Mesendoderm (in vitro differentiated cells): ENCODE results near the gene UTY.
A peak's percentile ranks its signal among the peaks of the same experiment; 100 is the strongest.

Source experiments
- DNase-seq: peaks from one replicate; pipeline ENCODE4 v3.0.0; 2013
- H2AK5ac ChIP-seq: 2 replicates; pipeline ENCODE4 v1.6.1; 2013; ENCODE audit warnings: low read length, inconsistent platforms
- H2BK120ac ChIP-seq: 2 replicates; pipeline ENCODE4 v1.6.1; 2013; ENCODE audit warnings: low read depth, mild to moderate bottlenecking, low read length, moderate library complexity, mixed read lengths
- H2BK15ac ChIP-seq: replicated peaks from 2 replicates; pipeline ENCODE4 v1.6.1; 2013; ENCODE audit warnings: low read depth, mild to moderate bottlenecking, moderate library complexity
- H2BK5ac ChIP-seq: 2 replicates; pipeline ENCODE4 v1.6.1; 2013; ENCODE audit warnings: low read length, inconsistent platforms
- H3K18ac ChIP-seq: 2 replicates; pipeline ENCODE4 v1.6.1; 2013; ENCODE audit warnings: mild to moderate bottlenecking, low read length, mixed read lengths
- H3K23ac ChIP-seq: one replicate; pipeline ENCODE4 v1.6.1; 2013; ENCODE audit warnings: low read length
- H3K27ac ChIP-seq: 2 replicates; pipeline ENCODE4 v1.5.1; 2013; ENCODE audit warnings: low read depth, mild to moderate bottlenecking, inconsistent platforms, low read length, moderate library complexity
- H3K27me3 ChIP-seq: 2 replicates; pipeline ENCODE4 v1.6.1; 2013; ENCODE audit warnings: low read length, control low read depth, mild to moderate bottlenecking, inconsistent platforms; ENCODE audit not compliant: insufficient read depth, poor library complexity
- H3K36me3 ChIP-seq: 2 replicates; pipeline ENCODE4 v1.6.1; 2013; ENCODE audit warnings: low read length, inconsistent platforms; ENCODE audit not compliant: control insufficient read depth, insufficient read depth
- H3K4ac ChIP-seq: one replicate; pipeline ENCODE4 v1.6.1; 2013; ENCODE audit warnings: low read depth, mild to moderate bottlenecking, low read length, moderate library complexity
- H3K4me1 ChIP-seq: 2 replicates; pipeline ENCODE4 v1.6.1; 2013; ENCODE audit warnings: low read depth, low read length, inconsistent platforms; ENCODE audit not compliant: control insufficient read depth
- H3K4me2 ChIP-seq: 2 replicates; pipeline ENCODE4 v1.6.1; 2013; ENCODE audit warnings: low read length
- H3K4me3 ChIP-seq: 2 replicates; pipeline ENCODE4 v1.5.1; 2013; ENCODE audit warnings: mild to moderate bottlenecking, low read length
- H3K56ac ChIP-seq: one replicate; pipeline ENCODE4 v1.6.1; 2013; ENCODE audit warnings: low read length
- H3K79me1 ChIP-seq: 2 replicates; pipeline ENCODE4 v1.6.1; 2013; ENCODE audit warnings: low read length, inconsistent platforms
- H3K79me2 ChIP-seq: 2 replicates; pipeline ENCODE4 v1.6.1; 2013; ENCODE audit warnings: mild to moderate bottlenecking, low read length; ENCODE audit not compliant: control insufficient read depth, insufficient read depth
- H3K9ac ChIP-seq: 2 replicates; pipeline ENCODE4 v1.6.1; 2013; ENCODE audit warnings: low read length, inconsistent platforms
- H4K5ac ChIP-seq: one replicate; pipeline ENCODE4 v1.6.1; 2013; ENCODE audit warnings: low read length
- H4K8ac ChIP-seq: one replicate; pipeline ENCODE4 v1.6.1; 2013; ENCODE audit warnings: low read depth, mild to moderate bottlenecking, control low read depth, low read length, moderate library complexity
- WGBS: extraction: QIAGEN DNeasy Blood & Tissue Kit; methylation state at CpG from one replicate; pipeline ENCODE4 v1.1.7; 2013; ENCODE audit warnings: low lambda C conversion rate, missing lambda C conversion rate; ENCODE audit not compliant: insufficient coverage; ENCODE audit errors: extremely low coverage; 5-methylcytosine and 5-hydroxymethylcytosine counted together

Gene UTY

DNA sequence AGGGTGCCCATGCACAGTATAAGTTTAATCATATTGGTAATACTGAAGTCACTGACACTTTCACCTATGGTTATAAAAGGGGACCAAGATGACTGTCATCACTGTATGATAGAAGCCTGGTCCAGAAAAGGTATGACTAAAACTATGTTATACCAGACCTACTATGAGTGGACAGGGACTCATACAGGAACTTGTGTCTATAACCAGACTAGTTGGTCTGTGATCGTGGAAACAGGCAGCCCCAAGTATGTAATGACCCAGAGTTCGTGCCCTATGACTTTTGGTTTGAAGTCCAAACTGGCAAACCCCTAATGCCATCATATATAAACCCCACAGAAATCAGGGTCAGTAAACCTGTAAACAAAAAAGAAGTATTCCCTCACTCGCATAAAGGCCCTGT, 134.3 kb downstream of the UTY start:
- Histone ChIP-seq H3K9ac (no peak overlapping the region), H3K4ac (no peak overlapping the region), H2BK5ac (no peak overlapping the region), H2BK120ac (no peak overlapping the region), H3K27ac (no peak overlapping the region), H3K4me1 (no peaks in the 10 kb centered on the region), H3K23ac (no peak overlapping the region), H2AK5ac (no peak overlapping the region), H2BK15ac (no peak overlapping the region), H3K56ac (no peak overlapping the region), H3K79me2 (no peaks in the 10 kb centered on the region), H3K4me3 (no peak overlapping the region), H3K36me3 (no peaks in the 10 kb centered on the region), H3K27me3 (no peaks in the 10 kb centered on the region), H3K79me1 (no peaks in the 10 kb centered on the region), H4K8ac (no peak overlapping the region), H3K4me2 (no peak overlapping the region), H4K5ac (no peak overlapping the region), H3K18ac (no peak overlapping the region)
- DNase-seq, result no peak
- no CpG with 5 or more reads among the region's 3 CpGs for WGBS

- H2AK5ac ChIP-seq, result no peak overlapping the region
- peak; percentile 42 for DNase-seq
- no CpG with 5 or more reads among the region's 8 CpGs for WGBS
Observed at GRCh38 chrY:13343307-13343946, 136.4 kb downstream of the UTY start.

DNA sequence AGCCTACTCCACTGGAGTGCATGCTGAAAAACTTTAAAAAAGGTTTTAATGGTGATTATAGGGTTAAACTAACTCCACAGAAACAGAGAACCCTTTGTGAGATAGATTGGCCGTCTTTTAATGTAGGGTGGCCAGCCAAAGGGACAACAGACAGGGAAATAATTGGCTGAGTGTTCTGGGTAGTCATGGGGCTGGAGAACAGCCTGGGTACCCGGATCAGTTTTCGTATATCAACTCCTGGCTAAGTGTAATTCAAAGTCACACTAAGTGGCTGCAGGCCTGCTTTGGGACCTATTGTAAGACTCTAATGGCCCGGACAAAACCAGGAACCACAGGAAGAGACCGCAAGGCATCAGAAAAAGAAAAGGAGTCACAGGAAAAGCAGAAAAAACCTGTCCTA, 139.9 kb downstream of the UTY start:
- no peak overlapping the region for H3K4me3 ChIP-seq
- H2AK5ac ChIP-seq, result no peak overlapping the region
- no peak overlapping the region for H2BK120ac ChIP-seq
- no peaks in the 10 kb centered on the region for H3K79me1 ChIP-seq
- H3K27ac ChIP-seq, result no peak overlapping the region
- H3K79me2 ChIP-seq, result no peaks in the 10 kb centered on the region
- H3K56ac ChIP-seq, result no peak overlapping the region
- no peaks in the 10 kb centered on the region for H3K27me3 ChIP-seq
- no peaks in the 10 kb centered on the region for H3K36me3 ChIP-seq
- no CpG with 5 or more reads among the region's 5 CpGs for WGBS
- DNase-seq, result no peak
- no peak overlapping the region for H3K9ac ChIP-seq
- H2BK5ac ChIP-seq, result no peak overlapping the region
- no peak overlapping the region for H4K8ac ChIP-seq
- no peak overlapping the region for H4K5ac ChIP-seq
- H3K23ac ChIP-seq, result no peak overlapping the region
- no peak overlapping the region for H2BK15ac ChIP-seq
- no peaks in the 10 kb centered on the region for H3K4me1 ChIP-seq
- no peak overlapping the region for H3K4ac ChIP-seq
- H3K4me2 ChIP-seq, result no peak overlapping the region
- H3K18ac ChIP-seq, result no peak overlapping the region

More at GRCh38 chrY:13343307-13343946, 136.4 kb downstream of the UTY start:
- Histone ChIP-seq H3K36me3 (no peaks in the 10 kb centered on the region), H3K27me3 (no peaks in the 10 kb centered on the region), H3K9ac (no peak overlapping the region), H3K4ac (no peak overlapping the region), H3K23ac (no peak overlapping the region), H3K27ac (no peak overlapping the region), H3K4me3 (no peak overlapping the region), H3K56ac (no peak overlapping the region), H3K79me1 (no peaks in the 10 kb centered on the region), H3K4me2 (no peak overlapping the region), H4K5ac (no peak overlapping the region), H2BK15ac (no peak overlapping the region), H3K18ac (no peak overlapping the region), H3K4me1 (no peaks in the 10 kb centered on the region), H3K79me2 (no peaks in the 10 kb centered on the region), H2BK120ac (no peak overlapping the region), H2BK5ac (no peak overlapping the region), H4K8ac (no peak overlapping the region)

DNA sequence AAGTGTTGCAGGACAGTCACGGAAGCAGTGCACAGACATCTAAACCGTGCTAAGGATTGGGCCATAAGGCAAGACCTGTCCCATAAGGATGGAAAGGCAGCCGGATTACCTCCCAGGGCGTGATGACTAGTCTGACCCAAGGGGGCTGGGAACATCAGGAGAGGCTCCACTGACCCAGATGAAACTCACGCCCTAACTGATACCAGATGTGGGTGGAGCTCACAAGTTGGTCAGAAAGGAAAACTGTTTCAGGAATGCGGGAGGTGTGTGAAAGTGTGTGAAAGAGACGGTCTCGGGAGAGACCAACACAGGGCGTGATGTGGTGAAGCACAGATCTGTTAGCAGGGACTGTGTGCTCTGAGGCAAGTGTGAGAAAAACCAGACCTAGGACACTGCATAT, 140.5 kb downstream of the UTY start:
- H4K8ac ChIP-seq, result no peak overlapping the region
- no peak overlapping the region for H3K56ac ChIP-seq
- no peak overlapping the region for H2BK15ac ChIP-seq
- H4K5ac ChIP-seq, result no peak overlapping the region
- peak; percentile 34 for DNase-seq
- no peak overlapping the region for H2BK5ac ChIP-seq
- no peak overlapping the region for H3K4me2 ChIP-seq
- no peaks in the 10 kb centered on the region for H3K4me1 ChIP-seq
- H2BK120ac ChIP-seq, result no peak overlapping the region
- no peaks in the 10 kb centered on the region for H3K79me2 ChIP-seq
- no peak overlapping the region for H3K4me3 ChIP-seq
- no CpG with 5 or more reads among the region's 9 CpGs for whole genome bisulfite sequencing
- H2AK5ac ChIP-seq, result no peak overlapping the region
- no peak overlapping the region for H3K9ac ChIP-seq
- H3K36me3 ChIP-seq, result no peaks in the 10 kb centered on the region
- no peaks in the 10 kb centered on the region for H3K79me1 ChIP-seq
- H3K18ac ChIP-seq, result no peak overlapping the region
- H3K27ac ChIP-seq, result no peak overlapping the region
- no peaks in the 10 kb centered on the region for H3K27me3 ChIP-seq
- H3K4ac ChIP-seq, result no peak overlapping the region
- H3K23ac ChIP-seq, result no peak overlapping the region

DNA sequence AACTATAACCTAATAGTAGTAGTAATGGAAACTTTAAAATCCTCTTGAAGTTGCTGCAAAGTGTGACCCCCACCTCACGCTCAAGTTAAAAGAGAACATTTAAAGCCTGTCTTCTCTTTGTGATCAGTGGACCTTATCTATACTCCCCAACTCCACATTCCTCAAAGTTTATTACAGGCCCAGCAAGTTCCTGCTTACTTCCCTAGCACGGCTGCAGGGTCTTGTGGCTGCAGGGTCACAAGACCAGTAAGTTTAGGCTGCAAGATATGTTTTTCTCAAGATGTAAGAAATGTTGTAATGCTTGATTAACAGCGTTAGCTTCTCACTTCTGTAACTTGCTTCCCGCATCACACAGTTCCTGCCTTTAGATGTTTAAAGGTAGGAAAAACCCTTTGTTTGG, 141.1 kb downstream of the UTY start:
- Histone ChIP-seq H2AK5ac (no peak overlapping the region), H3K56ac (no peak overlapping the region), H3K27ac (no peak overlapping the region), H3K4ac (no peak overlapping the region), H3K79me1 (no peaks in the 10 kb centered on the region), H3K9ac (no peak overlapping the region), H2BK5ac (no peak overlapping the region), H3K23ac (no peak overlapping the region), H3K4me3 (no peak overlapping the region), H3K18ac (no peak overlapping the region), H3K4me2 (no peak overlapping the region), H3K27me3 (no peaks in the 10 kb centered on the region), H4K8ac (no peak overlapping the region), H3K79me2 (no peaks in the 10 kb centered on the region), H2BK120ac (no peak overlapping the region), H2BK15ac (no peak overlapping the region), H3K36me3 (no peaks in the 10 kb centered on the region), H4K5ac (no peak overlapping the region), H3K4me1 (no peaks in the 10 kb centered on the region)
- WGBS, result no CpG with 5 or more reads among the region's 4 CpGs
- DNase-seq, result peak; percentile 16

DNA sequence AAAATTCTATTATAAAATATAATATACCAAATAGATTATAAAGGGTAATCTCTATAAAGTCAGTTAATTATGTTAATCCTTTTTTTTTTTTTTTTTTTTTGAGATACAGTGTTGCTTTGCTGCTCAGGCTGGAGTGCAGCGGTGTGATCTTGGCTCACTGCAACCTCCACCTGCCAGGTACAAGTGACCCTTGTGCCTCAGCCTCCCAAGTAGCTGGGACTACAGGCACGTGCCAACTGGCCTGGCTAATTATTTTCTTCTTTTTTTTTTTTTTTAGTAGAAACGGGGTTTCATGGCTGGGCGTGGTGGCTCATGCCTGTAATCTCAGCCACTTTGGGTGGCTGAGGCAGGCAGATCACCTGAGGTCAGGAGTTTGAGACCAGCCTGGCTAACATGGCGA, 141.9 kb downstream of the UTY start:
- H3K4me1 ChIP-seq, result no peaks in the 10 kb centered on the region
- H2BK5ac ChIP-seq, result no peak overlapping the region
- H3K4me3 ChIP-seq, result no peak overlapping the region
- H3K27me3 ChIP-seq, result no peaks in the 10 kb centered on the region
- H4K5ac ChIP-seq, result no peak overlapping the region
- WGBS, result no CpG with 5 or more reads among the region's 5 CpGs
- H3K4me2 ChIP-seq, result no peak overlapping the region
- no peak overlapping the region for H3K18ac ChIP-seq
- DNase-seq, result no peak
- no peak overlapping the region for H2AK5ac ChIP-seq
- H3K9ac ChIP-seq, result no peak overlapping the region
- no peak overlapping the region for H2BK15ac ChIP-seq
- no peaks in the 10 kb centered on the region for H3K79me2 ChIP-seq
- H3K4ac ChIP-seq, result no peak overlapping the region
- H2BK120ac ChIP-seq, result no peak overlapping the region
- H3K23ac ChIP-seq, result no peak overlapping the region
- H3K56ac ChIP-seq, result no peak overlapping the region
- no peak overlapping the region for H3K27ac ChIP-seq
- H4K8ac ChIP-seq, result no peak overlapping the region
- H3K79me1 ChIP-seq, result no peaks in the 10 kb centered on the region
- H3K36me3 ChIP-seq, result no peaks in the 10 kb centered on the region
